Type B pancreatic cell (in vitro differentiated cells): ENCODE results near the gene ATP2A1. TPM values are rescaled to one million over a fixed set of nuclear protein-coding genes. Genes with fewer than 3 reads are reported as not detected.

Experiments
- DNase-seq: peaks from one replicate; pipeline ENCODE4 v3.0.0; 2021; ENCODE audit warnings: mixed read lengths; ENCODE audit not compliant: unreplicated experiment; ENCODE audit errors: extremely low spot score
- H3K27ac Mint-ChIP-seq: 2 replicates; pipeline ENCODE4 v1.8.0; 2021; ENCODE audit warnings: mild to moderate bottlenecking, mixed read lengths
- H3K27me3 Mint-ChIP-seq: 2 replicates; pipeline ENCODE4 v1.8.0; 2021; ENCODE audit warnings: mixed read lengths
- H3K36me3 Mint-ChIP-seq: 2 replicates; pipeline ENCODE4 v1.8.0; 2021; ENCODE audit warnings: mixed read lengths
- H3K4me1 Mint-ChIP-seq: one replicate; pipeline ENCODE4 v1.8.0; 2021; ENCODE audit warnings: mixed read lengths; ENCODE audit not compliant: unreplicated experiment
- H3K4me3 Mint-ChIP-seq: 2 replicates; pipeline ENCODE4 v1.8.0; 2021; ENCODE audit warnings: mild to moderate bottlenecking, mixed read lengths
- H3K9me3 Mint-ChIP-seq: 2 replicates; pipeline ENCODE4 v1.8.0; 2021; ENCODE audit warnings: mixed read lengths
- CTCF ChIP-seq: fragments of 200-600 bp; sonication (generic); conservative IDR thresholded peaks from 2 replicates; pipeline ENCODE4 v1.5.0; 2021; ENCODE audit warnings: antibody characterized with exemption, mild to moderate bottlenecking
- total RNA-seq: library from RNA; stranded (reverse); gene quantifications from 2 replicates; pipeline ENCODE4 v1.2.1, GENCODE V29; 2021; ENCODE audit warnings: low replicate concordance

The ATP2A1 gene
- total RNA-seq, 1 donor from 2014 or later, result 4.4 TPM

GRCh38 chr16:28898266-28898665 lies 20.0 kb downstream of the ATP2A1 start:
- Mint-ChIP-seq H3K27me3 (no peaks in the 10 kb centered on the region), H3K27ac (no peak overlapping the region), H3K36me3 (no peaks in the 10 kb centered on the region), H3K4me1 (no peaks in the 10 kb centered on the region), H3K4me3 (no peak overlapping the region), H3K9me3 (no peaks in the 10 kb centered on the region)
- TF ChIP-seq CTCF, result no peak
- DNase-seq, result no peak

GRCh38 chr16:28898942-28899341 lies 20.7 kb downstream of the ATP2A1 start:
- Mint-ChIP-seq H3K27ac (no peak overlapping the region), H3K27me3 (no peaks in the 10 kb centered on the region), H3K4me1 (no peaks in the 10 kb centered on the region), H3K4me3 (no peak overlapping the region), H3K9me3 (no peaks in the 10 kb centered on the region), H3K36me3 (no peaks in the 10 kb centered on the region)
- DNase-seq, result no peak
- no peak for TF ChIP-seq CTCF

- Mint-ChIP-seq H3K27me3 (no peaks in the 10 kb centered on the region), H3K9me3 (no peaks in the 10 kb centered on the region), H3K36me3 (no peaks in the 10 kb centered on the region), H3K27ac (no peak overlapping the region), H3K4me1 (no peaks in the 10 kb centered on the region), H3K4me3 (no peak overlapping the region)
- DNase-seq, result no peak
- no peak for TF ChIP-seq CTCF
These were observed 21.7 kb downstream of the ATP2A1 start for GRCh38 chr16:28899882-28900590.

GRCh38 chr16:28900601-28901000 lies 22.3 kb downstream of the ATP2A1 start:
- no peaks in the 10 kb centered on the region for H3K27me3 Mint-ChIP-seq
- no peak overlapping the region for H3K27ac Mint-ChIP-seq
- no peaks in the 10 kb centered on the region for H3K9me3 Mint-ChIP-seq
- no peak overlapping the region for H3K4me3 Mint-ChIP-seq
- no peak for TF ChIP-seq CTCF
- no peaks in the 10 kb centered on the region for H3K36me3 Mint-ChIP-seq
- no peak for DNase-seq
- H3K4me1 Mint-ChIP-seq, result no peaks in the 10 kb centered on the region

- TF ChIP-seq CTCF, result no peak
- H3K9me3 Mint-ChIP-seq, result no peaks in the 10 kb centered on the region
- H3K27ac Mint-ChIP-seq, result no peak overlapping the region
- DNase-seq, result no peak
- no peaks in the 10 kb centered on the region for H3K4me1 Mint-ChIP-seq
- no peaks in the 10 kb centered on the region for H3K27me3 Mint-ChIP-seq
- H3K36me3 Mint-ChIP-seq, result no peaks in the 10 kb centered on the region
- H3K4me3 Mint-ChIP-seq, result no peak overlapping the region
These were observed 23.6 kb downstream of the ATP2A1 start for GRCh38 chr16:28901862-28902261.

- Mint-ChIP-seq H3K9me3 (no peaks in the 10 kb centered on the region), H3K4me1 (no peaks in the 10 kb centered on the region), H3K27me3 (no peaks in the 10 kb centered on the region), H3K27ac (no peak overlapping the region), H3K36me3 (no peaks in the 10 kb centered on the region), H3K4me3 (no peak overlapping the region)
- no peak for DNase-seq
- no peak for TF ChIP-seq CTCF
These were observed 24.6 kb downstream of the ATP2A1 start for GRCh38 chr16:28902909-28903308.
